GM12878 (cell line): ENCODE measurements around the gene ADSS2. TPM values are rescaled to one million over a fixed set of nuclear protein-coding genes. Genes with fewer than 3 reads are reported as not detected.

Source experiments
- ATAC-seq: fragments of 200-7000 bp; cut with Tn5 transposase; 3 replicates; pipeline ENCODE4 v1.9.1; 2020; ENCODE audit warnings: mild to moderate bottlenecking, moderate library complexity
- BruUV-seq: library from RNA; stranded (reverse); fragments of 400-500 nt; replicated peaks from 2 replicates; lab custom pipeline; 2021; lab: Mats Ljungman, UMichigan
- CTCF ChIA-PET: fragments of 300-600 bp; sonication (Branson Sonifier 250); formaldehyde crosslinking; extraction: SDS; loops from one replicate; lab custom pipeline; 2021; ENCODE audit warnings: inconsistent platforms; lab: Yijun Ruan, JAX
- POLR2A ChIA-PET: fragments of 350-600 bp; formaldehyde crosslinking; extraction: SDS; loops from one replicate; lab custom pipeline; 2021; ENCODE audit warnings: inconsistent platforms; lab: Charles Lee
- RAD21 ChIA-PET: fragments of 300-600 bp; sonication (Branson Sonifier 250); formaldehyde crosslinking; loops from one replicate; lab custom pipeline; 2023; ENCODE audit warnings: antibody characterized with exemption; ENCODE audit not compliant: unreplicated experiment; lab: Charles Lee
- SMC1A ChIA-PET: fragments of 300-600 bp; sonication (Branson Sonifier 250); formaldehyde crosslinking; loops from one replicate; lab custom pipeline; 2023; ENCODE audit not compliant: unreplicated experiment, uncharacterized antibody; lab: Charles Lee
- DNase-seq: peaks from one replicate; pipeline ENCODE4 v3.0.0-alpha.2; 2011; ENCODE audit warnings: low read depth, low spot score
- FAIRE-seq: peaks from 3 replicates; lab custom pipeline; 2011; peaks lifted over from hg19 to GRCh38; lab: Jason Lieb, UNC
- H2AFZ ChIP-seq: 2 replicates; pipeline ENCODE4 v1.6.0; 2011; ENCODE audit warnings: low read depth, low read length, control low read depth; ENCODE audit not compliant: control insufficient read depth
- H3K27ac ChIP-seq: 2 replicates; pipeline ENCODE4 v1.5.1; 2011; ENCODE audit warnings: control low read depth; ENCODE audit not compliant: control insufficient read depth, insufficient read depth
- H3K27me3 ChIP-seq, 2 experiments: replicated peaks in 1 of 2; 2 replicates each; pipeline versions ENCODE4 v1.6.0 to v1.6.1; 2011; ENCODE audit warnings: low read length in 1 of 2; ENCODE audit not compliant: control insufficient read depth in 2 of 2, insufficient read depth in 2 of 2
- H3K36me3 ChIP-seq, 2 experiments: 2 replicates each; pipeline ENCODE4 v1.5.1; 2011; ENCODE audit warnings: low read length in 1 of 2; ENCODE audit not compliant: control insufficient read depth in 2 of 2, insufficient read depth in 2 of 2
- H3K4me1 ChIP-seq: 2 replicates; pipeline ENCODE4 v1.6.1; 2011; ENCODE audit warnings: mild to moderate bottlenecking, low read length, moderate library complexity, mixed read lengths; ENCODE audit not compliant: control insufficient read depth, insufficient read depth
- H3K4me2 ChIP-seq: 2 replicates; pipeline ENCODE4 v1.6.0; 2011; ENCODE audit warnings: control low read depth; ENCODE audit not compliant: control insufficient read depth, insufficient read depth
- H3K4me3 ChIP-seq: fragments of 200-600 bp; sonication (generic); 2 replicates; pipeline ENCODE4 v1.5.1; 2016
- H3K79me2 ChIP-seq: 2 replicates; pipeline ENCODE4 v1.6.0; 2011; ENCODE audit warnings: low read length; ENCODE audit not compliant: control insufficient read depth, insufficient read depth
- H3K9ac ChIP-seq: 2 replicates; pipeline ENCODE4 v1.8.0; 2011; ENCODE audit warnings: low read length, control low read depth, mixed read lengths; ENCODE audit not compliant: control insufficient read depth, insufficient read depth
- H3K9me3 ChIP-seq: replicated peaks from 3 replicates; pipeline ENCODE4 v1.5.1; 2011; ENCODE audit warnings: mild to moderate bottlenecking, low read length; ENCODE audit not compliant: control insufficient read depth, insufficient read depth
- H4K20me1 ChIP-seq: 2 replicates; pipeline ENCODE4 v1.6.0; 2011; ENCODE audit not compliant: control insufficient read depth, insufficient read depth
- CEBPZ ChIP-seq: fragments of 150-350 bp; IDR thresholded peaks from 2 replicates; pipeline ENCODE4 v1.6.1; 2016; ENCODE audit warnings: low read depth, low read length
- CHD1 ChIP-seq: IDR thresholded peaks from 2 replicates; pipeline ENCODE4 v1.6.1; 2012; ENCODE audit warnings: low read depth, low read length, improper control_type of control experiment
- E2F4 ChIP-seq: IDR thresholded peaks from 2 replicates; pipeline ENCODE4 v1.6.1; 2012; ENCODE audit warnings: low read depth, low read length, improper control_type of control experiment
- POLR2A ChIP-seq: IDR thresholded peaks from 2 replicates; pipeline ENCODE4 v1.6.1; 2011; ENCODE audit warnings: low read depth, mild to moderate bottlenecking, low read length
- RAD51 ChIP-seq: fragments of 450-650 bp; IDR thresholded peaks from 2 replicates; pipeline ENCODE4 v1.6.1; 2016; ENCODE audit warnings: moderate library complexity, mild to moderate bottlenecking, inconsistent platforms
- RFX5 ChIP-seq: IDR thresholded peaks from 2 replicates; pipeline ENCODE4 v1.6.1; 2011; ENCODE audit warnings: low read depth, low read length, improper control_type of control experiment
- USF2 ChIP-seq: IDR thresholded peaks from 2 replicates; pipeline ENCODE4 v1.6.1; 2011; ENCODE audit warnings: low read depth, low read length, improper control_type of control experiment, borderline replicate concordance
- WRNIP1 ChIP-seq: IDR thresholded peaks from 2 replicates; pipeline ENCODE4 v1.6.1; 2011; ENCODE audit warnings: low read depth, low read length, improper control_type of control experiment, borderline replicate concordance
- WGBS: methylation state at CpG from one replicate; pipeline ENCODE4 v1.1.6; 2016; ENCODE audit warnings: low lambda C conversion rate; ENCODE audit not compliant: insufficient replicate concordance, insufficient coverage; ENCODE audit errors: missing lambda C conversion rate; 5-methylcytosine and 5-hydroxymethylcytosine counted together
- in situ Hi-C: fragments of 300-500 bp; cut with MboI; formaldehyde crosslinking; loops from 9 replicates; pipeline ENCODE4 v1.14.3; 2018; ENCODE audit warnings: mixed read lengths
- intact Hi-C: fragments of 100-400 bp; cut with micrococcal nuclease; formaldehyde crosslinking; loops from one replicate; pipeline ENCODE4 v1.14.2; 2022; ENCODE audit not compliant: unreplicated experiment
- polyA plus RNA-seq, 11 experiments: library from polyadenylated mRNA; depleted of rRNA in 4 of 11; unstranded in 6 of 11; stranded (reverse) in 5 of 11; fragments of >200 nt; fragmentation: Nextera tagmentation in 4 of 11; fragmentation: Illumina TruSeq in 1 of 11; extraction: Ambion mirVana in 4 of 11; extraction: Trizol in 1 of 11; gene quantifications; 1 replicate in 1 of 11; 2 replicates in 10 of 11; pipeline versions ENCODE4 v1.2.1 to v1.2.3, GENCODE V29; 2011 to 2016; ENCODE audit warnings: inconsistent platforms in 2 of 11, missing spikeins in 2 of 11, low read depth in 1 of 11
- total RNA-seq, 4 experiments: library from RNA; depleted of rRNA in 3 of 4; stranded (reverse); fragments of >200 nt in 3 of 4; fragmentation: Illumina TruSeq in 1 of 4; extraction: Trizol in 1 of 4; gene quantifications; 2 replicates each; pipeline versions ENCODE4 v1.2.1 to v1.2.3, GENCODE V29; 2013 to 2021

The ADSS2 gene
- total and polyA plus RNA-seq, 10 of the 15 experiments (the other 5 are each of a cell fraction or from before 2014, with no cell fraction given): 8.1 to 49.3 (median 40.6) TPM

GRCh38 chr1:244429818-244430217 is 21.9 kb downstream of the ADSS2 start:
- Histone ChIP-seq H3K79me2 (no peaks in the 10 kb centered on the region; the same call in 1 of the 2 replicates), H3K27me3 (no peaks in the 10 kb centered on the region), H3K4me3 (no peak overlapping the region), H3K27ac (no peak overlapping the region), H3K4me1 (no peaks in the 10 kb centered on the region), H3K4me2 (no peak overlapping the region), H3K36me3 (peaks cover 0 to 10% of the 10 kb centered on the region in 2 experiments; a peak in 3 of 4 replicates), H3K9me3 (no peaks in the 10 kb centered on the region), H4K20me1 (no peaks in the 10 kb centered on the region), H3K9ac (no peak overlapping the region), H2AFZ (no peak overlapping the region)
- TSS peak; percentile 7 for BruUV-seq
- DNase-seq (no peak), FAIRE-seq (no peak), ATAC-seq (no peak)
- ChIA-PET SMC1A (interaction anchor here (1.5 kb wide), 1 partner anchor 14 kb away, joined by 3 read pairs; no protein-coding TSS in a partner anchor), CTCF (no interaction called here), RAD21 (no interaction called here), POLR2A (no interaction called here)
- no peak for TF ChIP-seq RAD51
- no peak for TF ChIP-seq POLR2A
- TF ChIP-seq RFX5: no peak
- no peak for TF ChIP-seq WRNIP1
- TF ChIP-seq USF2: no peak
- no peak for TF ChIP-seq E2F4
- TF ChIP-seq CHD1: no peak
- TF ChIP-seq CEBPZ: no peak
- WGBS: 98% methylated on average over 3 of the region's 3 CpGs
- in situ Hi-C loops (no loop called here), intact Hi-C loops (no loop called here)
